Prostate gland (tissue), 2 donors: ENCODE results near the gene HSPA9.

Source experiments
- CTCF ChIP-seq, 4 experiments: fragments of 200-600 bp in 2 of 4; fragments of 450-650 bp in 2 of 4; sonication (generic) in 2 of 4; IDR thresholded peaks; 1 replicate in 3 of 4; 2 replicates in 1 of 4; pipeline ENCODE4 v1.5.1; 2016 to 2019; ENCODE audit warnings: antibody characterized with exemption in 4 of 4, mild to moderate bottlenecking in 2 of 4, moderate library complexity in 2 of 4
- POLR2A ChIP-seq: fragments of 450-650 bp; IDR thresholded peaks from one replicate; pipeline ENCODE4 v1.6.1; 2016; ENCODE audit warnings: antibody characterized with exemption, mild to moderate bottlenecking
- POLR2AphosphoS5 ChIP-seq: sonication (generic); formaldehyde crosslinking; IDR thresholded peaks from one replicate; pipeline ENCODE4 v1.6.1; 2017; ENCODE audit warnings: antibody characterized with exemption

GRCh38 chr5:138610415-138610917, 35.3 kb upstream of the HSPA9 start:
- TF ChIP-seq POLR2A (no peak), CTCF (IDR thresholded peaks at IDR 0.05) (peak in 1 of 4 experiments; percentile 12), POLR2AphosphoS5 (no peak)
